NCI-H2171 treated with DMSO at 0.1 percent for 48 hours (cell line): ENCODE data around the gene COL18A1.

ENCODE experiments used
- DNase-seq: peaks from one replicate; lab custom pipeline; 2025; lab: John Stamatoyannopoulos, UW

Gene COL18A1

DNA sequence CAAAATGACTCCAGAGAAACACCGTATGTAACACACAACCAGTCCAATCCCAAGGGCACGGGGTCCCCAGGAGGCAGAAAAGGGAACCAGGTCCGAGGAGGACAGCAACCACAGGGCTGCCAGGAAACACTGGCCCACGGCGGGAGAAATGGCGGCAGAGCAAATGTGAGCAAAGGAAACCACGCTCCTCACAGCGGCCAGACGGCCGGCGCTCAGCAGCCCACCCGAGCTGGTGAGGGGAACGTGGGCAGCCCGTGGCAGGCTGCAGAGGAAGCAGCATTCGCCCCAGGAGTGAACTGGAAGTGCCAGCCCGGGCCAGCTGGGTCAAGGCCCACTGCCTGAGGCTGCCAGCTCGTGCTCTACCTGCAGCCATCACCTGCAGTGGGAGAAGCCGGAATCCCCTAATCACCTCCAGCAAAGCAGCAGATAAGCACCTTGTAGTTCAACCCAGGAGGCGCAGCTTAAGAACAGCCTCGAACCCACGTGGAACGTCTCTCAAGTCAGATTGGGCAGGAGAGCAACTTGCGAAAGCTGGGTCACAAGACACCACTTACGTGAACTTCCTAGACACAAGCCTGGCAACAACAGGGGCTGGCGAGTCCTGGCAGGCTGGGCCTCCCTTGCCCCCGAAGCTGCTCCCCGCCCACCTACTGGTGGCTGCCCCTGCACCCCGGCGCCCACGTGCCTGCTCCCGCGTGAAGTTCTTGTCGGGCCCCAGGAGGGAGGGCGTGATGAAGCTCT lies 130.5 kb downstream of the COL18A1 start:
- no peak for DNase-seq

- no peak for DNase-seq
These were observed 131.5 kb downstream of the COL18A1 start for GRCh38 chr21:45536301-45537081.

- no peak for DNase-seq
These were observed 132.3 kb downstream of the COL18A1 start for GRCh38 chr21:45537111-45537745.

DNA sequence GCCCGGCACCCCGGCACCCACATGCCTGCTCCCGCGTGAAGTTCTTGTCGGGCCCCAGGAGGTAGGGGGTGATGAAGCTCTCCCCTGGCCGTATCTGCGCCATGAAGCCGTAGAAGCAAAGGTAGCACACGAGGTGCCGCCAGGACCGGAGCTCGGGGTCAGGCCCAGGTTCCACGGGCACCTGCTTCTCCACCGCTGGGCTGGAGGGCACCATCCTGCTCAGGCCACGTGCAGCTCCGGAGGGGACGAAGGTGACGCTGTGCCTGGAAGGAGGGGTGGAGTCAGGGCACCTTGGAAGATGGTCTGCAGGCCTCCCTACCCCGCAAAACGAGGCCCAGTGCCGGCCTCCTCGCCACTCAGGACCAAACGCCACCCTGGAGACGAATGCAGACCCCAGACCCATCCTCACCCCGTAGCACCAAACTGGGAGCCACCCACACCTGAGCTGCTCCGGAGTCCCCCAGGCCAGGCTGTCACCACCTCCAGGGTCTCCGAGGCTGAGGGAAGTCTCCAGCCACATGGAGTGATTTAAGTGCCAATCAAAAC lies 132.9 kb downstream of the COL18A1 start:
- DNase-seq: no peak

DNA sequence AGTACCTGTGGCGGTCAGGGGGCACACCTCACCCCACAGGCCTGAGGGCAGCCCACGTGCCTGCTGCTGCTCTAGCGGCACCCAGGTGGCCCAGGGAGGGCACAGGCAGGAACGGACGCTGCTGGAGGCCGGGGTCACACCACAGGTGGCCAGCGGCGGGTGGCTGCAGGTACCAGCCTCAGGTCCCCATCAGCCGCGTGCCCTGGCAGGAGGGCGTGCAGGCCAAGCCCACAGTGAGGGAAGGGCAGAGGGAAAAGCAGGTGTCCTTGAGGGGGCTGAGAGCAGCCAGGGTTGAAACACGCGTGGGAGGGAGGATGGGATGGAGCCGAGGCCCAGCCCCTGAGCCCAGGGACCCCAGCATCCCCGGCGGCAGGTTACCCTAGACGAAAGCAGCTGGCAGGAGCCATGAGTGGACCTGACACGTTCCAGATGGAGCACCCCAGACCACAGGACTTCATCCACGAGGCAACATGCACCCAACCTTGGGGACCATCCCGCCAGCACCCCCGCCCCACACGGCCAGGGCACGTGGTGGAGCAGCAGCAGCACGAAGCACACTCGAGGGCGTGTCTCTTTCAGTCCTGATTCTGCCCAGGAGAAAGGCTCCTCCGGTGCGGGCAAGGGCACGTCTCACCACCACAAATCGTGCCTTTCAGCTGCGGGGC lies 133.5 kb downstream of the COL18A1 start:
- no peak for DNase-seq

GRCh38 chr21:45539046-45539795 lies 134.3 kb downstream of the COL18A1 start:
- no peak for DNase-seq

DNA sequence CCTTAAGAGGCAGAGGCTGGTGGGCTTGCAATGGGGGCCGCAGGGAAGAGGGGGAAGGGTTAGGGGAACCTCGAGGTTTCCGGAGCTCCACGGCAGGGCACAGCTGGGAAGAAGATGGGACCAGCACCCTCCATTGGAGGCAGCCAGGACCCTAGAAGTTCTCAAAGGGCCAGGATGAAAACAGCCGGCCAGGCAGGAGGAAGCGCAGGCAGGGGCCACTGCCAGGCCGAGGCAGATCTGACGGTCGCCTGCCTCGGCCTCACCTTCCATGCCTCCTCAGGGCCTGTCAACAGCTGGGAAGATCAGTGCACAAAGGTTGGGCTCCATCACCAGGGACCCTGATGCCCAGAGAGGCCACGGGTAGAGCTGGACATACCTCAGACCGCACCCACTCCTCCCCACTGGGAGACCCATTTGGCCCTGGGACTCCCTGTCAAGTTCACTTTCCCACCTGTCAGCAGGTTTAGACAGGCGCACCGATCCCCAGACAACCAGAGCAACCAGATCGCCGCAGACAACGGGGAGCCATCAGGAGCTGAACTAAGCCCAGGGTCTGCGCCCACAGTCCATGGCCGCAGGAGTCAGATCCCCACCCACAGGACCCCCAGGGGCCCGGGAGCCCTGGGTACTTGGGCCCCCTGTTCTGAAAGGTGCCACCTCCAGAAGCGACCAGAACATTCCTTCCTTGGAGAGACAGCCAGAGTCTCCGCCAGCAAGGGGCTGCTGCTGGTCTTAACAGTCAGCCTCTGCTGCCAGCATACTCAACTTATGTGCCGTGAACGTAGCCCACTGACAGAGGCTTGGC lies 135.0 kb downstream of the COL18A1 start:
- DNase-seq: no peak

DNA sequence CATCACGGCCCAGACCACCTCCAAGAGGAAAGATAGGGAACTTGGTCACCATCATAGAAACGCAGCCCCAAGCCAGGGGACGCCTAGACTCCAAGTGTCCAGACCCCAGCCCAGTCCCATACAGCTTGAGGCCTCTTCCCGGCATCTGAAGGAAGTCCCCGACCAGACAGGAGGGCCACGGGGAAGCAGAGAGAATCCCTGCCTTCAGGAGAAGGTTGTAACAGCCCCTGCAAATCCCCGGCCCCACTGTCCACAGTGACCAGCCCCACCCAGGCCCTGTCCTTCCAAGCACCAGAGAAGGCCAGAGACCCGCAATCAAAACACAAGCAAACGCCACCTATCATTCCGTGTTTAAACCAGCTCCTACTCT lies 135.6 kb downstream of the COL18A1 start:
- DNase-seq: no peak

- DNase-seq: peak; percentile 55
These were observed 136.5 kb downstream of the COL18A1 start for GRCh38 chr21:45541221-45542039.

- DNase-seq: peak; percentile 22
These were observed 137.3 kb downstream of the COL18A1 start, which contains the start of gene SLC19A1 for GRCh38 chr21:45542242-45542666. TSS of gene SLC19A1 (minus strand) at chr21:45542440. CDS start at chr21:45537959, 4,481 bp downstream.

- no peak for DNase-seq
These were observed 137.9 kb downstream of the COL18A1 start for GRCh38 chr21:45542667-45543370.

GRCh38 chr21:45543371-45543709 lies 138.4 kb downstream of the COL18A1 start:
- DNase-seq: no peak

DNA sequence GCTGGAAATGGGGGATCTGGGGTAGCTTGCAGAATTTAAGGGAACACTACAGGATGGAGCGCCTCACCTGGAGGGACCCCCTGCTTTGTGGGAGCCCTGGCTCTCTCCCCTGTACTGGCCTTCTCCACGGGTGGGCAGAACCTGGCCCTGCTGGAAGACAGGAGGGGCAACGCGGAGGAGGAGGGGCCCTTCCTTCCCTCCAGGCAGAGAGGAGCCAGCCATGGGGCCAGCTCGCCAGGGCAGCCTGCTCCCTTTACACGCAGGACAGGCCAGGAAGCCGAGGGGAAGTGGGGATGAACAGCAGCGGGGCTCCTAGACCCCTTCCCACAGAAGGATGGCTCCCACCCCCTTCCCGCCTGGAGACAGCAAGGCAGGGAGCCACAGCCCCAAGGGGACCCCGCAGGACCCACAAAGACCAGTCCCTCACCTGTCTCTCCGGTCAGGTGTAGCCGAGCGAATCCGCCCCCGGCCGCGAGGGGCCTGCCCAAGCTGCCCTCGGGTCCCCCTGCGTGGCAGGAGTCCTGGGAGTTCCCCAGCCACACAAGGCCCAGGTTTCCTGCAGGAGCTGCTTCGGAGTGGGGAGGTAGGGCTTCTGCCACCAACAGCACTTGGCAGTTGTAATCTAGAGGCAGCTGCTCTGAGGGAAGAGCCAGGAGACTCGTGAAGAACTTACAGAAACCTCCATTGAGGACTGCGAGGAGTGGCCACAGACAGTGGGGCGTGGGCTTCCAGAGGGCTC lies 138.9 kb downstream of the COL18A1 start:
- DNase-seq: no peak

DNA sequence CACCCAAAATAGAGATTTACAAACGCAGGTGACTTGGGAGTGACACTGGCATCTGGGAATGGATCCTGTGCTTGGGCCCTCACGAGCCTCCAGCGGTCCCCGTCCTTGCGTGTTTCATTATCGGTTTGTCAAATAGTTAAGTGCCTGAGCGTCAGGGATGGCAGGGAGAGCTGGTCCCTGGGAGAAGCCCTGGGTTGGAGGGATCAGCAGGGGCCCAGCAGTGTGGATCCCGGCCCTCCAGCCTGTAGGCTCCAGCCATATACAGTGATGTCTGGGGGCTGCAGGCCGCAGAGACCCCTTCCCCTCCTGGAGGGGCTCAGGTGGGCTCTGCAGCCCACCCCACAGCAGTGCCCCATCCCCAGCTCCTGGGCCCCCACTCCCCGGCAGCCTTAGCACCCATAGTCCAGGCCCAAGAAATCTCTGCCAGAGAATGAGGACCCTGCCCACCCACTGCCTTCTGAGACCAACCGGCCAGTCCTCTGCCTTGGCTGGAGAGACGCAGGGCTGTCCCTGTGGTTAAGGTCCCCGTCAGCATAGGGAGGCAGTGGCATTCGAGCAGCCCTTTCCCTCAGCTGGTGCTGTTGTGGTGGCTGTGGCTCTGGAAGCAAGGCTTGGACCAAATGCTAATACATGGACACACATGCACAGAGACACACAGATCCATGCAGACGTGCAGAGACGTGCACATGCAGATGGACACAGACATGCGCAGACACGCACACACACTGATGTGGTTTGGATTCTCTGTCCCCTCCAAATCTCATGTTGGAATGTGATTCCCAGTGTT lies 139.7 kb downstream of the COL18A1 start:
- DNase-seq: no peak

GRCh38 chr21:45545236-45545570 lies 140.2 kb downstream of the COL18A1 start:
- no peak for DNase-seq

- no peak for DNase-seq
These were observed 140.9 kb downstream of the COL18A1 start for GRCh38 chr21:45545691-45546531.
